Tibial artery (tissue), 4 donors: ENCODE data around the gene PLCG2.

Source experiments
- DNase-seq, 2 donors: peaks; one replicate each; pipeline ENCODE4 v3.0.0-alpha.2; 2019
- H3K27ac ChIP-seq, 2 donors: fragments of 200-600 bp; sonication (generic) in 1 of 2; 1 replicate in 1 of 2; 2 replicates in 1 of 2; pipeline ENCODE4 v1.5.1; 2018 to 2019; ENCODE audit warnings: mild to moderate bottlenecking in 1 of 2
- H3K27me3 ChIP-seq, 2 donors: fragments of 200-600 bp; sonication (generic) in 1 of 2; one replicate each; pipeline versions ENCODE4 v1.5.1 to v1.6.0; 2016 to 2019
- H3K36me3 ChIP-seq, 3 donors: fragments of 200-600 bp; sonication (generic) in 2 of 3; one replicate each; pipeline ENCODE4 v1.5.1; 2016 to 2019; ENCODE audit warnings: mild to moderate bottlenecking in 2 of 3
- H3K4me1 ChIP-seq, 4 donors: fragments of 200-600 bp; sonication (generic) in 2 of 4; 1 replicate in 3 of 4; 2 replicates in 1 of 4; pipeline ENCODE4 v1.5.1; 2016 to 2019
- H3K4me3 ChIP-seq, 2 donors: fragments of 200-600 bp; sonication (generic) in 1 of 2; 1 replicate in 1 of 2; 2 replicates in 1 of 2; pipeline ENCODE4 v1.5.1; 2018 to 2019; ENCODE audit warnings: mild to moderate bottlenecking in 2 of 2
- H3K9me3 ChIP-seq, 3 donors: fragments of 200-600 bp; sonication (generic) in 1 of 3; one replicate each; pipeline ENCODE4 v1.5.1; 2016 to 2019
- CTCF ChIP-seq, 2 experiments: fragments of 200-600 bp in 1 of 2; fragments of 450-650 bp in 1 of 2; IDR thresholded peaks; one replicate each; pipeline ENCODE4 v1.5.1; 2017 to 2019; ENCODE audit warnings: antibody characterized with exemption in 2 of 2, mild to moderate bottlenecking in 1 of 2, moderate library complexity in 1 of 2
- intact Hi-C: fragments of 100-400 bp; cut with DNase I; formaldehyde crosslinking; loops from one replicate; pipeline ENCODE4 v1.15.0; 2023; ENCODE audit warnings: low total_unique reads

Gene PLCG2

GRCh38 chr16:81778861-81779535, at the start of gene PLCG2:
PLCG2 (plus strand) TSS chr16:81779291; CDS start chr16:81785990, 6,699 bp downstream.
- H3K27ac ChIP-seq: peak within 1 kb of the TSS in 1 of 2 donors; percentile 24
- no peak for TF ChIP-seq CTCF (IDR thresholded peaks at IDR 0.05)
- intact Hi-C loops: no loop called here
- peaks cover 0 to 42% of the 10 kb centered on the region in 2 donors for H3K27me3 ChIP-seq
- peak within 1 kb of the TSS; percentile 47 to 57 for H3K4me3 ChIP-seq
- DNase-seq: peak; percentile 39 to 69
- H3K4me1 ChIP-seq: peaks cover 0 to 17% (median 2%) of the 10 kb centered on the region in 4 donors
- no peaks in the 10 kb centered on the region for H3K9me3 ChIP-seq
- H3K36me3 ChIP-seq: no peaks in the 10 kb centered on the region

GRCh38 chr16:81729451-81729850, 49.6 kb upstream of the PLCG2 start:
- no peak overlapping the region for H3K27ac ChIP-seq
- intact Hi-C loops: no loop called here
- peaks cover 0 to 11% (median 10%) of the 10 kb centered on the region in 4 donors for H3K4me1 ChIP-seq
- no peak for DNase-seq
- peaks cover 4 to 15% of the 10 kb centered on the region in 2 donors for H3K27me3 ChIP-seq
- no peak overlapping the region for H3K4me3 ChIP-seq
- no peaks in the 10 kb centered on the region for H3K36me3 ChIP-seq
- no peaks in the 10 kb centered on the region for H3K9me3 ChIP-seq
- TF ChIP-seq CTCF (IDR thresholded peaks at IDR 0.05): no peak

GRCh38 chr16:81730090-81731051, 48.7 kb upstream of the PLCG2 start:
- peak; percentile 65 to 83 for DNase-seq
- H3K27ac ChIP-seq: no peak overlapping the region
- H3K4me3 ChIP-seq: peak overlapping the region; percentile 26 to 49
- intact Hi-C loops: no loop called here
- peak; percentile 30 to 42 for TF ChIP-seq CTCF (IDR thresholded peaks at IDR 0.05)
- H3K36me3 ChIP-seq: no peaks in the 10 kb centered on the region
- peaks cover 0 to 11% (median 10%) of the 10 kb centered on the region in 4 donors for H3K4me1 ChIP-seq
- no peaks in the 10 kb centered on the region for H3K9me3 ChIP-seq
- peaks cover 4 to 6% of the 10 kb centered on the region in 2 donors for H3K27me3 ChIP-seq

GRCh38 chr16:81731649-81732048, 47.4 kb upstream of the PLCG2 start:
- H3K27me3 ChIP-seq: peaks cover 4 to 6% of the 10 kb centered on the region in 2 donors
- DNase-seq: no peak
- no peak overlapping the region for H3K4me3 ChIP-seq
- no peak overlapping the region for H3K27ac ChIP-seq
- peaks cover 0 to 11% (median 10%) of the 10 kb centered on the region in 4 donors for H3K4me1 ChIP-seq
- no peak for TF ChIP-seq CTCF (IDR thresholded peaks at IDR 0.05)
- H3K9me3 ChIP-seq: no peaks in the 10 kb centered on the region
- intact Hi-C loops: no loop called here
- no peaks in the 10 kb centered on the region for H3K36me3 ChIP-seq

DNA sequence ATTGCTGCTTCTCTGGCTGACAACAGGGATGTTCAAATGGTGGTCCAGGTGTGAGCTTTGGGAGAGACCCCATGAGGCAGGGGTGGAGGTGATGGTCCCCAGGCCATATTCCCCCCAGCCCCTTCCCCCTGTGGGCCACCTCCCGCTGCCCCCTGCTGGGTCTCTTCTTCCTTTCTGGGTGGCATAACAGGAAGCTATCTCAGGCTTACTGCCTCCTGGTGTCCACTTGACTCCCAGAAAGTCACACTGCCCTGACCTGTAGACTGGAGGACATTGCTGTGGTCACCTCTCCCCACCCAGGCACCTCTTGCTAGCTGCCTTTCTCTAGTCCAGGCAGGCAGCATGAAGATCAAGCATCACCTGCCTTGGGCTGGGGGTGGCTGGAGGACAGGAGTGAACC, 46.4 kb upstream of the PLCG2 start:
- Histone ChIP-seq H3K27ac (no peak overlapping the region), H3K4me1 (peaks cover 0 to 13% (median 10%) of the 10 kb centered on the region in 4 donors), H3K27me3 (peaks cover 4 to 6% of the 10 kb centered on the region in 2 donors), H3K4me3 (no peak overlapping the region), H3K36me3 (no peaks in the 10 kb centered on the region), H3K9me3 (no peaks in the 10 kb centered on the region)
- DNase-seq: no peak
- TF ChIP-seq CTCF (IDR thresholded peaks at IDR 0.05): no peak
- intact Hi-C loops: no loop called here
